Ascending aorta (tissue), 2 donors: ENCODE data around the gene RAB4B. TPM values are rescaled to one million over a fixed set of nuclear protein-coding genes. Genes with fewer than 3 reads are reported as not detected.

Experiments
- DNase-seq, 2 donors: peaks; one replicate each; pipeline ENCODE4 v3.0.0-alpha.2; 2019; ENCODE audit warnings: low spot score in 2 of 2
- H3K27ac ChIP-seq, 2 donors: fragments of 200-600 bp; sonication (generic); one replicate each; pipeline ENCODE4 v1.5.1; 2016 to 2017; ENCODE audit warnings: mild to moderate bottlenecking in 1 of 2
- H3K27me3 ChIP-seq: fragments of 200-600 bp; sonication (generic); one replicate; pipeline ENCODE4 v1.5.1; 2017
- H3K36me3 ChIP-seq, 2 donors: fragments of 200-600 bp; sonication (generic); one replicate each; pipeline ENCODE4 v1.5.1; 2016
- H3K4me1 ChIP-seq, 2 donors: fragments of 200-600 bp; sonication (generic); one replicate each; pipeline ENCODE4 v1.5.1; 2016 to 2017; ENCODE audit warnings: mild to moderate bottlenecking in 1 of 2
- H3K4me3 ChIP-seq, 2 donors: fragments of 200-600 bp; sonication (generic); one replicate each; pipeline ENCODE4 v1.5.1; 2016 to 2017; ENCODE audit warnings: mild to moderate bottlenecking in 1 of 2
- H3K9me3 ChIP-seq, 2 donors: fragments of 200-600 bp; sonication (generic); one replicate each; pipeline ENCODE4 v1.5.1; 2016
- CTCF ChIP-seq, 3 experiments: fragments of 200-600 bp in 2 of 3; fragments of 450-650 bp in 1 of 3; sonication (generic) in 2 of 3; IDR thresholded peaks; one replicate each; pipeline ENCODE4 v1.5.1; 2016 to 2019; ENCODE audit warnings: antibody characterized with exemption in 3 of 3, mild to moderate bottlenecking in 1 of 3, moderate library complexity in 1 of 3
- intact Hi-C: fragments of 100-400 bp; cut with DNase I; formaldehyde crosslinking; loops from one replicate; pipeline ENCODE4 v1.15.1; 2023
- total RNA-seq: library from RNA; depleted of rRNA; stranded (reverse); fragments of >200 nt; gene quantifications from one replicate; pipeline ENCODE4 v1.1.0, GENCODE V29; 2016

The RAB4B gene
- total RNA-seq, 1 donor from 2014 or later, result 56.8 TPM

GRCh38 chr19:40774916-40775631 is 3.0 kb upstream of the RAB4B start, which contains the start of gene MIA:
Gene MIA, plus strand, starts transcription at chr19:40775521. Its CDS starts 22 bp downstream, at chr19:40775543.
- Histone ChIP-seq H3K9me3 (no peaks in the 10 kb centered on the region), H3K27me3 (no peaks in the 10 kb centered on the region), H3K4me1 (peaks cover 0 to 13% of the 10 kb centered on the region in 2 donors), H3K27ac (no peak within 1 kb of the TSS), H3K36me3 (peaks cover 0 to 6% of the 10 kb centered on the region in 2 donors), H3K4me3 (no peak within 1 kb of the TSS)
- no peak for TF ChIP-seq CTCF (IDR thresholded peaks at IDR 0.05)
- intact Hi-C loops, result loop anchor here (10.0 kb wide), 2 partner anchors 310 to 490 kb away; partner anchors contain the start of genes BLVRB, HNRNPUL1 and SPTBN4
- no peak for DNase-seq

- Histone ChIP-seq H3K27ac (no peak overlapping the region), H3K4me3 (no peak overlapping the region), H3K36me3 (peaks cover 3 to 6% of the 10 kb centered on the region in 2 donors), H3K9me3 (no peaks in the 10 kb centered on the region), H3K4me1 (peaks cover 0 to 13% of the 10 kb centered on the region in 2 donors), H3K27me3 (no peaks in the 10 kb centered on the region)
- no peak for TF ChIP-seq CTCF (IDR thresholded peaks at IDR 0.05)
- no peak for DNase-seq
- intact Hi-C loops, result loop anchor here (10.0 kb wide), 2 partner anchors 311 to 489 kb away; partner anchors contain the start of genes BLVRB, HNRNPUL1 and SPTBN4
Observed at GRCh38 chr19:40775632-40776022, 2.4 kb upstream of the RAB4B start.

- no peak for TF ChIP-seq CTCF (IDR thresholded peaks at IDR 0.05)
- H3K4me3 ChIP-seq, result no peak overlapping the region
- no peak for DNase-seq
- H3K4me1 ChIP-seq, result peaks cover 0 to 13% of the 10 kb centered on the region in 2 donors
- H3K27ac ChIP-seq, result peak overlapping the region; percentile 97 to 99
- H3K36me3 ChIP-seq, result peaks cover 3 to 6% of the 10 kb centered on the region in 2 donors
- intact Hi-C loops, result loop anchor here (10.0 kb wide), 2 partner anchors 312 to 488 kb away; partner anchors contain the start of genes BLVRB, HNRNPUL1 and SPTBN4
- H3K9me3 ChIP-seq, result no peaks in the 10 kb centered on the region
- no peaks in the 10 kb centered on the region for H3K27me3 ChIP-seq
Observed at GRCh38 chr19:40776364-40776763, 1.7 kb upstream of the RAB4B start.

- Histone ChIP-seq H3K4me3 (peak overlapping the region; percentile 81 to 91), H3K36me3 (peaks cover 0 to 5% of the 10 kb centered on the region in 2 donors), H3K27ac (peak overlapping the region; percentile 97 to 99), H3K9me3 (no peaks in the 10 kb centered on the region), H3K4me1 (peaks cover 0 to 13% of the 10 kb centered on the region in 2 donors), H3K27me3 (no peaks in the 10 kb centered on the region)
- peak; percentile 79 to 97 for DNase-seq
- intact Hi-C loops, result loop anchor here (10.0 kb wide), 2 partner anchors 312 to 488 kb away; partner anchors contain the start of genes BLVRB, HNRNPUL1 and SPTBN4
- TF ChIP-seq CTCF (IDR thresholded peaks at IDR 0.05), result no peak
Observed at GRCh38 chr19:40776932-40777644, 959 bp upstream of the RAB4B start.

GRCh38 chr19:40777645-40777936 is 456 bp upstream of the RAB4B start:
- intact Hi-C loops, result loop anchor here (10.0 kb wide), 2 partner anchors 313 to 487 kb away; partner anchors contain the start of genes BLVRB, HNRNPUL1 and SPTBN4
- Histone ChIP-seq H3K36me3 (peaks cover 0 to 8% of the 10 kb centered on the region in 2 donors), H3K27ac (peak overlapping the region; percentile 97 to 99), H3K27me3 (no peaks in the 10 kb centered on the region), H3K9me3 (no peaks in the 10 kb centered on the region), H3K4me3 (peak overlapping the region; percentile 81 to 91), H3K4me1 (peaks cover 0 to 13% of the 10 kb centered on the region in 2 donors)
- no peak for DNase-seq
- no peak for TF ChIP-seq CTCF (IDR thresholded peaks at IDR 0.05)
